Measurements from ENCODE around the gene FRMD4A. TPM values are rescaled to one million over a fixed set of nuclear protein-coding genes. Genes with fewer than 3 reads are reported as not detected.

The FRMD4A gene
- total RNA-seq, 2 experiments from 2014 or later: 3.1 to 3.7 TPM

GRCh38 chr10:13696071-13696470 lies 634.7 kb downstream of the FRMD4A start:
- intact Hi-C loops (cut with DNase I, micrococcal nuclease): no loop called here
- H3K36me3 ChIP-seq (ENCODE audit: insufficient read depth, low read length): no peaks in the 10 kb centered on the region
- POLR2A ChIA-PET: no interaction called here
- CTCF ChIA-PET: no interaction called here
- no peak for TF ChIP-seq CTCF (IDR thresholded peaks at IDR 0.05)
- H3K27me3 Mint-ChIP-seq: no peaks in the 10 kb centered on the region
- H3K4me1 ChIP-seq (ENCODE audit: insufficient read depth, low read length): no peaks in the 10 kb centered on the region
- H3K9me3 Mint-ChIP-seq: no peaks in the 10 kb centered on the region
- ATAC-seq (ENCODE audit: poor library complexity): no peak
- H3K4me3 ChIP-seq (ENCODE audit: low read length): no peak overlapping the region
- H3K27ac ChIP-seq (ENCODE audit: low read depth in 1 of 2, low read length in 2 of 2): no peak overlapping the region
- no peak overlapping the region for H3K27ac Mint-ChIP-seq
- no peaks in the 10 kb centered on the region for H3K27me3 ChIP-seq (ENCODE audit: control insufficient read depth in 1 of 2, insufficient read depth in 2 of 2, low read length in 2 of 2)
- no peaks in the 10 kb centered on the region for H3K9me3 ChIP-seq (ENCODE audit: control insufficient read depth in 1 of 2, insufficient read depth in 1 of 2, low read length in 2 of 2)
- H3K4me3 Mint-ChIP-seq: no peak overlapping the region
- no peak for DNase-seq
- no peaks in the 10 kb centered on the region for H3K4me1 Mint-ChIP-seq (ENCODE audit: low read depth)
- H3K36me3 Mint-ChIP-seq (ENCODE audit: low read depth): no peaks in the 10 kb centered on the region

GRCh38 chr10:13695588-13695987 lies 635.1 kb downstream of the FRMD4A start:
- H3K9me3 ChIP-seq (ENCODE audit: control insufficient read depth in 1 of 2, insufficient read depth in 1 of 2, low read length in 2 of 2): no peaks in the 10 kb centered on the region
- no peaks in the 10 kb centered on the region for H3K36me3 ChIP-seq (ENCODE audit: insufficient read depth, low read length)
- H3K4me1 Mint-ChIP-seq (ENCODE audit: low read depth): no peaks in the 10 kb centered on the region
- ATAC-seq (ENCODE audit: poor library complexity) (no peak), DNase-seq (no peak)
- H3K9me3 Mint-ChIP-seq: no peaks in the 10 kb centered on the region
- no peaks in the 10 kb centered on the region for H3K27me3 ChIP-seq (ENCODE audit: control insufficient read depth in 1 of 2, insufficient read depth in 2 of 2, low read length in 2 of 2)
- ChIA-PET POLR2A (no interaction called here), CTCF (no interaction called here)
- no peak overlapping the region for H3K27ac ChIP-seq (ENCODE audit: low read depth in 1 of 2, low read length in 2 of 2)
- H3K36me3 Mint-ChIP-seq (ENCODE audit: low read depth): no peaks in the 10 kb centered on the region
- intact Hi-C loops (cut with DNase I, micrococcal nuclease): no loop called here
- H3K27me3 Mint-ChIP-seq: no peaks in the 10 kb centered on the region
- H3K4me3 ChIP-seq (ENCODE audit: low read length): no peak overlapping the region
- no peaks in the 10 kb centered on the region for H3K4me1 ChIP-seq (ENCODE audit: insufficient read depth, low read length)
- H3K4me3 Mint-ChIP-seq: no peak overlapping the region
- TF ChIP-seq CTCF (IDR thresholded peaks at IDR 0.05): no peak
- no peak overlapping the region for H3K27ac Mint-ChIP-seq

DNA sequence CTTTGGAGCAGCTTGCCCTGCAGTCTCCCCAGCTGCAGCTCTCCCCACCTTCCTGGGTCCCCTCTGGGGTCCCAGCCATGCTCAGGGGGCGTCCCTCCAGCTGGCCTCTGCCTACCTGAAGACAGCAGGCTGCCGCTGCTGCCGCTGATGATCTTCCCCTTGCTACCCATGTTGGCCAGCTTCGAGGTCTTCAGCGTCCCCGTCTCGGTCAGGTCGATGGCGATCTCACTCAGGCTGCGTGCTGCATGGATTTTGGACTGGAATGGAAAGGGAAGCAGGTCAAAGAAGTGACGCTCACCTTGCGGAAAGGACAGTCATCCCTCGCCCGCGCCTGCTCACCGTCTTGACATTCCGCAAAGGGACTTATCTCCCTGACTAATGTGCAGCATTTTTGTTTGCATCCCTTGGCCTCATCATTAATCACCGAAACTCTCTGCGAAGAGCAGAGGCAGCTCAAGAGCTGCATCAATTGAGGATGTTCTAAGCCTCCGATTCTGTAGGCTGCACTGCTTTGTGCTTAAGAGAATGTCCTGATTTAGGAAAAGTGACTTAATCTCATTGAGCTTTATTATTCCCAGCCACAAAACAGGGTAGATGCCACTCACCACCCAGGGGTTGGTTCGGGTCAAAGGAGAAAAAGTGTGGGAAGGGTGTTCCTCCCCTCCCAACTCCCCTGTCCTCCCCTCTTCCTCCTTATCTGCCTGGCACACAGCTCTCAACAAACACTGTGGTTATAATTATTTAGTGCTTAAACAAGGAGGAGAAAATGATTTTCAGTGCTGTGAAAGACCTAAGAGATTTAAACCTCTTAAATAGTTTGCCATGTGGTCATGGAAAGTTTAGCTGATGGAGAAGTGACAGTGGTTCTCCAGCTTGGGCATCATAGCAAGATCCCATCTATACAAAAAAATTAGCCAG lies 636.7 kb downstream of the FRMD4A start:
- H3K27ac Mint-ChIP-seq: no peak overlapping the region
- H3K27ac ChIP-seq (ENCODE audit: low read depth in 1 of 2, low read length in 2 of 2): no peak overlapping the region
- CTCF ChIA-PET: no interaction called here
- no peaks in the 10 kb centered on the region for H3K36me3 ChIP-seq (ENCODE audit: insufficient read depth, low read length)
- no peaks in the 10 kb centered on the region for H3K4me1 Mint-ChIP-seq (ENCODE audit: low read depth)
- DNase-seq: no peak
- H3K36me3 Mint-ChIP-seq (ENCODE audit: low read depth): no peaks in the 10 kb centered on the region
- no peak overlapping the region for H3K4me3 ChIP-seq (ENCODE audit: low read length)
- ATAC-seq (ENCODE audit: poor library complexity): no peak
- POLR2A ChIA-PET: no interaction called here
- no peaks in the 10 kb centered on the region for H3K9me3 Mint-ChIP-seq
- intact Hi-C loops (cut with DNase I, micrococcal nuclease): no loop called here
- no peaks in the 10 kb centered on the region for H3K27me3 ChIP-seq (ENCODE audit: control insufficient read depth in 1 of 2, insufficient read depth in 2 of 2, low read length in 2 of 2)
- H3K4me1 ChIP-seq (ENCODE audit: insufficient read depth, low read length): no peaks in the 10 kb centered on the region
- H3K27me3 Mint-ChIP-seq: no peaks in the 10 kb centered on the region
- H3K9me3 ChIP-seq (ENCODE audit: control insufficient read depth in 1 of 2, insufficient read depth in 1 of 2, low read length in 2 of 2): no peaks in the 10 kb centered on the region
- no peak overlapping the region for H3K4me3 Mint-ChIP-seq
- no peak for TF ChIP-seq CTCF (IDR thresholded peaks at IDR 0.05)
